Heart right ventricle (tissue), 16 donors: ENCODE measurements around the gene TRIM44. TPM values are rescaled to one million over a fixed set of nuclear protein-coding genes. Genes with fewer than 3 reads are reported as not detected.

ENCODE experiments used
- ATAC-seq, 8 donors: fragments of 200-7000 bp; cut with Tn5 transposase; one replicate each; pipeline ENCODE4 v1.9.1; 2020; ENCODE audit warnings: mild to moderate bottlenecking in 8 of 8, moderate library complexity in 8 of 8, moderate number of reproducible peaks in 1 of 8
- DNase-seq, 2 donors: peaks; one replicate each; pipeline ENCODE4 v3.0.0-alpha.2; 2020
- H3K27ac ChIP-seq, 10 donors: fragments of 200-600 bp; sonication (generic) in 2 of 10; one replicate each; pipeline versions ENCODE4 v1.5.0 to v1.8.0; 2020 to 2022; ENCODE audit warnings: mild to moderate bottlenecking in 3 of 10
- H3K27me3 ChIP-seq, 7 donors: fragments of 200-600 bp; one replicate each; pipeline ENCODE4 v1.8.0; 2021 to 2022; ENCODE audit warnings: mild to moderate bottlenecking in 2 of 7
- H3K36me3 ChIP-seq, 9 donors: fragments of 200-600 bp; sonication (generic) in 1 of 9; one replicate each; pipeline versions ENCODE4 v1.5.0 to v1.8.0; 2020 to 2022; ENCODE audit warnings: mild to moderate bottlenecking in 2 of 9
- H3K4me1 ChIP-seq, 9 donors: fragments of 200-600 bp; sonication (generic) in 1 of 9; one replicate each; pipeline versions ENCODE4 v1.5.0 to v1.8.0; 2020 to 2022; ENCODE audit warnings: mild to moderate bottlenecking in 4 of 9
- H3K4me3 ChIP-seq, 10 donors: fragments of 200-600 bp; sonication (generic) in 2 of 10; one replicate each; pipeline versions ENCODE4 v1.5.0 to v1.8.0; 2020 to 2022; ENCODE audit warnings: mild to moderate bottlenecking in 7 of 10, moderate library complexity in 2 of 10
- H3K9me3 ChIP-seq, 11 donors: fragments of 200-600 bp in 10 of 11; sonication (generic) in 2 of 11; one replicate each; pipeline versions ENCODE4 v1.5.0 to v1.8.0; 2013 to 2022; ENCODE audit warnings: mild to moderate bottlenecking in 2 of 11, control low read depth in 1 of 11, moderate library complexity in 1 of 11
- CTCF ChIP-seq, 9 donors: fragments of 200-600 bp; sonication (generic) in 2 of 9; IDR thresholded peaks; one replicate each; pipeline versions ENCODE4 v1.5.0 to v1.8.0; 2021 to 2022; ENCODE audit warnings: antibody characterized with exemption in 9 of 9, mild to moderate bottlenecking in 5 of 9, moderate library complexity in 1 of 9
- WGBS, 2 donors: extraction: QIAGEN DNeasy Blood & Tissue Kit; methylation state at CpG; one replicate each; pipeline ENCODE4 v1.1.7; 2013; ENCODE audit warnings: inconsistent platforms in 1 of 2; 5-methylcytosine and 5-hydroxymethylcytosine counted together
- intact Hi-C, 10 donors: fragments of 100-400 bp; cut with DNase I; formaldehyde crosslinking; loops; one replicate each; pipeline versions ENCODE4 v1.11.1 to v1.14.2; 2022
- polyA plus RNA-seq, 2 donors: library from polyadenylated mRNA; stranded (reverse); fragments of 200-250 nt; gene quantifications; one replicate each; pipeline ENCODE4 v1.2.3, GENCODE V29; 2013
- total RNA-seq, 10 donors: library from RNA; stranded (reverse); fragmentation: NEBNext Ultra II Directional in 3 of 10; extraction: Animal tissue kit (Norgen Biotek cat#: 25700) in 3 of 10; gene quantifications; one replicate each; pipeline versions ENCODE4 v1.2.1 to v1.2.4, GENCODE V29; 2021 to 2023
- donor health status: Arrhythmogenic right ventricular cardiomyopathy.
- donor health status: ischemic (EF 13 %, LVEDD 7.1; RV severe dilation, severe dysfunction).
- donor health status: healthy with polysubstance abuse.
- donor health status: DM: no; HTN: yes; CAD: no.
- donor health status: DM: no; HTN: no; CAD: no.
- donor health status: ischemic (EF 25% LVEDD 6.9; RV normal size, moderate dysfunction).
- donor health status: ischemic (EF 25% LVEDD 5.7; RV mildly dilated, moderate dysfunction).
- donor health status: healthy.
- donor health status: DM: yes; HTN: yes; CAD: no.
- donor health status: Ischemic cardiomyopathy.
- donor health status: ischemic (EF 35%, LVEDD 5.7; RV mildly dilated, moderate dysfunction).
- donor health status: nonischemic (EF 11% LVEDD 7.7; RV severe dilation, severe dysfunction).
- donor health status: DM: yes; HTN: yes; CAD: no.
- donor health status: PGD.
- donor health status: ischemic (EF 29% LVEDD 5.4; RV normal size, mild dysfunction).
- donor health status: nonischemic (EF 23%, LVEDD 6.1; RV moderate dilation, normal function).

TRIM44 gene
- total and polyA plus RNA-seq, 12 donors, result 6.4 to 59.2 (median 44.5) TPM

GRCh38 chr11:35842958-35843357, 180.4 kb downstream of the TRIM44 start:
- TF ChIP-seq CTCF (IDR thresholded peaks at IDR 0.05), result no peak
- 0% methylated on average over 1 of the region's 1 CpG for WGBS, 2 donors
- Histone ChIP-seq H3K4me3 (no peak overlapping the region), H3K4me1 (no peaks in the 10 kb centered on the region), H3K36me3 (no peaks in the 10 kb centered on the region), H3K9me3 (peaks cover 0 to 8% (median 0%) of the 10 kb centered on the region in 11 donors), H3K27me3 (peaks cover 0 to 7% (median 0%) of the 10 kb centered on the region in 7 donors), H3K27ac (no peak overlapping the region)
- no peak for ATAC-seq
- no peak for DNase-seq
- intact Hi-C loops, result loop anchor here in 2 of 10 donors (10.0 kb wide), 2 partner anchors 62 to 192 kb away; no protein-coding TSS in a partner anchor

GRCh38 chr11:35844579-35844978, 182.0 kb downstream of the TRIM44 start:
- no peaks in the 10 kb centered on the region for H3K4me1 ChIP-seq
- peaks cover 0 to 8% (median 0%) of the 10 kb centered on the region in 7 donors for H3K27me3 ChIP-seq
- no peak for DNase-seq
- WGBS, 2 donors, result 74 to 81% methylated on average over 4 of the region's 4 CpGs
- H3K36me3 ChIP-seq, result no peaks in the 10 kb centered on the region
- peaks cover 0 to 8% (median 0%) of the 10 kb centered on the region in 11 donors for H3K9me3 ChIP-seq
- H3K27ac ChIP-seq, result no peak overlapping the region
- no peak for ATAC-seq
- intact Hi-C loops, result loop anchor here in 2 of 10 donors (10.0 kb wide), 2 partner anchors 60 to 190 kb away; no protein-coding TSS in a partner anchor
- no peak overlapping the region for H3K4me3 ChIP-seq
- TF ChIP-seq CTCF (IDR thresholded peaks at IDR 0.05), result no peak

DNA sequence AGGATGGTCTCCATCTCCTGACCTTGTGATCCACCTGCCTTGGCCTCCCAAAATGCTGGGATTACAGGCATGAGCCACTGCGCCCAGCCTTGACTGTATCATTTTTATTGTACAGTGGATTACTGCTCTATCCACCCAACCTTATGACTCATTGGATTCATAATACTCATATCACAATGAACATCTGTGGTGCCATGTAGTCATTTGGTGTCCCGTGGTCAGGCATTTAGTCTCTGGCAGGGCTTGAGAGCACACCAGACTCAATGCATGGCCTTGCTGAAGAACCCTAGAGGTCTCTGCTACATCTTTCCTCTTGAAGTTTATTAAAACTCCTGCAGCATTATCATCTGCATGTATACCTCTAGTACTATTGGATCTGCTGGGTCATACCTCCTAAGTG, 183.3 kb downstream of the TRIM44 start:
- intact Hi-C loops, result loop anchor here in 2 of 10 donors (10.0 kb wide), 2 partner anchors 59 to 189 kb away; no protein-coding TSS in a partner anchor
- no peak for TF ChIP-seq CTCF (IDR thresholded peaks at IDR 0.05)
- Histone ChIP-seq H3K4me1 (no peaks in the 10 kb centered on the region), H3K36me3 (no peaks in the 10 kb centered on the region), H3K27me3 (peaks cover 0 to 8% (median 0%) of the 10 kb centered on the region in 7 donors), H3K9me3 (no peaks in the 10 kb centered on the region), H3K27ac (no peak overlapping the region), H3K4me3 (no peak overlapping the region)
- ATAC-seq (no peak), DNase-seq (no peak)
- 89 to 91% methylated on average over 2 of the region's 2 CpGs for WGBS, 2 donors

DNA sequence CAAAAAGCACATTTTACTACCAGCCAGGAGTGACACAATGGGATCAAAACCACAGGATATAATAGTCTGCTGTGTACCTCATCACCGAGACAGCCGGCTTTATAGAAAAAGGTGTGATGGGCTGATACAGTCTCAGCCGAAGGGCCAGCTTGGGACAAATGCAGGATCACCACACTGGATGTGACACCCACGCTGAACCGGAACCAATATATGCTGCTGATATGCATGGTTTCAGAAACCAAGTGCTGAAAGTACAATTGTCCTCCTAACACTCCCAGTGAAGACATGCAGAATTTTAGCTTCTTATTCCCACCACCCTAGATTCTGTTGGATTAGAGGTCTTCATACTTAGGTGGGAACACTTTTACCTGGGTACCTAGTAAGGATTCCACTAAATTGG, 184.3 kb downstream of the TRIM44 start:
- WGBS, 2 donors, result 95 to 96% methylated on average over 5 of the region's 5 CpGs
- no peak overlapping the region for H3K4me3 ChIP-seq
- DNase-seq, result no peak

More for the DNA sequence above, 184.3 kb downstream of the TRIM44 start:
- H3K36me3 ChIP-seq, result no peaks in the 10 kb centered on the region
- intact Hi-C loops, result loop anchor here in 2 of 10 donors (10.0 kb wide), 2 partner anchors 58 to 188 kb away; no protein-coding TSS in a partner anchor
- H3K9me3 ChIP-seq, result no peaks in the 10 kb centered on the region
- H3K27me3 ChIP-seq, result peaks cover 0 to 8% (median 0%) of the 10 kb centered on the region in 7 donors
- peaks cover 0 to 5% (median 0%) of the 10 kb centered on the region in 9 donors for H3K4me1 ChIP-seq
- no peak for TF ChIP-seq CTCF (IDR thresholded peaks at IDR 0.05)
- H3K27ac ChIP-seq, result no peak overlapping the region
- no peak for ATAC-seq
